Panc1 (cell line): ENCODE data around the gene NEU2. TPM values are rescaled to one million over a fixed set of nuclear protein-coding genes. Genes with fewer than 3 reads are reported as not detected.

ENCODE experiments used
- ATAC-seq: fragments of 200-7000 bp; cut with Tn5 transposase; 2 replicates; pipeline ENCODE4 v1.9.1; 2020; ENCODE audit warnings: mild to moderate bottlenecking, moderate library complexity
- BruUV-seq: library from RNA; stranded (reverse); fragments of 400-500 nt; replicated peaks from 2 replicates; lab custom pipeline; 2021; lab: Mats Ljungman, UMichigan
- CTCF ChIA-PET: fragments of 300-600 bp; sonication (Branson Sonifier 250); formaldehyde crosslinking; loops from one replicate; lab custom pipeline; 2022; ENCODE audit warnings: antibody characterized with exemption; lab: Charles Lee
- POLR2A ChIA-PET: fragments of 300-600 bp; sonication (Branson Sonifier 250); formaldehyde crosslinking; loops from one replicate; lab custom pipeline; 2022; ENCODE audit warnings: antibody characterized with exemption; lab: Charles Lee
- DNase-seq: peaks from one replicate; pipeline ENCODE4 v3.0.0-alpha.2; 2010; ENCODE audit warnings: low read depth, low spot score
- H3K27ac ChIP-seq: 2 replicates; pipeline ENCODE4 v1.5.1; 2011; ENCODE audit warnings: mild to moderate bottlenecking, low read length, inconsistent platforms
- H3K27me3 ChIP-seq: fragments of 200-500 bp; sonication (Bioruptor generic); 2 replicates; pipeline ENCODE4 v1.6.0; 2014; ENCODE audit warnings: low read length, inconsistent platforms; ENCODE audit not compliant: control insufficient read depth, insufficient read depth
- H3K36me3 ChIP-seq: fragments of 200-500 bp; sonication (Bioruptor generic); 2 replicates; pipeline ENCODE4 v1.5.1; 2014; ENCODE audit warnings: inconsistent platforms, mild to moderate bottlenecking, low read length, moderate library complexity; ENCODE audit not compliant: control insufficient read depth, insufficient read depth
- H3K4me1 ChIP-seq: 2 replicates; pipeline ENCODE4 v1.5.1; 2011; ENCODE audit warnings: inconsistent platforms, mild to moderate bottlenecking, low read length, moderate library complexity; ENCODE audit not compliant: control insufficient read depth, insufficient read depth
- H3K4me3 ChIP-seq, 2 experiments: 2 replicates each; pipeline ENCODE4 v1.5.1; 2011 to 2012; ENCODE audit warnings: low read depth in 2 of 2, low read length in 2 of 2, mild to moderate bottlenecking in 2 of 2, inconsistent platforms in 1 of 2, moderate library complexity in 1 of 2
- H3K9me3 ChIP-seq: fragments of 200-500 bp; sonication (Bioruptor generic); 2 replicates; pipeline ENCODE4 v1.5.1; 2014; ENCODE audit warnings: low read depth, mild to moderate bottlenecking, inconsistent platforms, low read length, moderate library complexity; ENCODE audit not compliant: control insufficient read depth, insufficient read depth
- CTCF ChIP-seq: fragments of 450-650 bp; IDR thresholded peaks from 2 replicates; pipeline ENCODE4 v1.5.1; 2017; ENCODE audit warnings: mild to moderate bottlenecking
- POLR2AphosphoS5 ChIP-seq: IDR thresholded peaks from 2 replicates; pipeline ENCODE4 v1.6.1; 2012; ENCODE audit warnings: mild to moderate bottlenecking, low read depth, low read length, moderate library complexity
- REST ChIP-seq, 2 experiments: IDR thresholded peaks; 2 replicates each; pipeline ENCODE4 v1.6.1; 2011 to 2012; ENCODE audit warnings: low read depth in 2 of 2, control low read depth in 1 of 2, low read length in 1 of 2, mild to moderate bottlenecking in 1 of 2, moderate library complexity in 1 of 2; ENCODE audit not compliant: insufficient read depth in 1 of 2
- SIN3A ChIP-seq: IDR thresholded peaks from 2 replicates; pipeline ENCODE4 v1.6.1; 2012; ENCODE audit warnings: low read depth, mild to moderate bottlenecking, low read length, moderate library complexity, borderline replicate concordance; ENCODE audit not compliant: insufficient read depth
- TCF7L2 ChIP-seq: IDR thresholded peaks from 2 replicates; pipeline ENCODE4 v1.6.1; 2011; ENCODE audit warnings: mild to moderate bottlenecking, low read depth, low read length, inconsistent platforms
- in situ Hi-C: cut with HindIII; loops from 2 replicates; pipeline ENCODE4 v1.10.0; 2016; ENCODE audit warnings: low sequenced_read_pairs, low pct_unique_long_range_greater_than_20kb
- intact Hi-C: fragments of 100-400 bp; cut with micrococcal nuclease; formaldehyde crosslinking; loops from one replicate; pipeline ENCODE4 v1.10.0; 2022; ENCODE audit not compliant: unreplicated experiment
- total RNA-seq: library from RNA; stranded (reverse); gene quantifications from one replicate; pipeline ENCODE4 v1.2.1, GENCODE V29; 2021; ENCODE audit not compliant: unreplicated experiment

NEU2 gene
- total RNA-seq, 1 experiment from 2014 or later = not detected

GRCh38 chr2:232983669-232984140, 48.8 kb upstream of the NEU2 start:
- no peaks in the 10 kb centered on the region for H3K27me3 ChIP-seq
- ChIA-PET CTCF (interaction anchor here (0.5 kb wide), 1 partner anchor 17 kb away, joined by 4 read pairs; no protein-coding TSS in a partner anchor), POLR2A (interaction anchor here (0.6 kb wide), 1 partner anchor 261 kb away, joined by 7 read pairs; no protein-coding TSS in a partner anchor)
- no peak overlapping the region for H3K4me3 ChIP-seq
- peak overlapping the region; percentile 60 for H3K27ac ChIP-seq
- no peaks in the 10 kb centered on the region for H3K9me3 ChIP-seq
- ATAC-seq = no peak
- H3K4me1 ChIP-seq = peaks cover 65% of the 10 kb centered on the region
- BruUV-seq = no TSS peak
- in situ Hi-C loops = no loop called here
- intact Hi-C loops = loop anchor here (5.0 kb wide), 1 partner anchor 269 kb away; the partner anchor contains the start of gene ATG16L1
- DNase-seq = no peak
- TF ChIP-seq CTCF (no peak), TCF7L2 (no peak), SIN3A (no peak), REST (IDR thresholded peaks at IDR 0.05; ENCODE audit: insufficient read depth in 1 of 2, low read depth in 2 of 2, low read length in 1 of 2) (no peak), POLR2AphosphoS5 (no peak)
- no peaks in the 10 kb centered on the region for H3K36me3 ChIP-seq

DNA sequence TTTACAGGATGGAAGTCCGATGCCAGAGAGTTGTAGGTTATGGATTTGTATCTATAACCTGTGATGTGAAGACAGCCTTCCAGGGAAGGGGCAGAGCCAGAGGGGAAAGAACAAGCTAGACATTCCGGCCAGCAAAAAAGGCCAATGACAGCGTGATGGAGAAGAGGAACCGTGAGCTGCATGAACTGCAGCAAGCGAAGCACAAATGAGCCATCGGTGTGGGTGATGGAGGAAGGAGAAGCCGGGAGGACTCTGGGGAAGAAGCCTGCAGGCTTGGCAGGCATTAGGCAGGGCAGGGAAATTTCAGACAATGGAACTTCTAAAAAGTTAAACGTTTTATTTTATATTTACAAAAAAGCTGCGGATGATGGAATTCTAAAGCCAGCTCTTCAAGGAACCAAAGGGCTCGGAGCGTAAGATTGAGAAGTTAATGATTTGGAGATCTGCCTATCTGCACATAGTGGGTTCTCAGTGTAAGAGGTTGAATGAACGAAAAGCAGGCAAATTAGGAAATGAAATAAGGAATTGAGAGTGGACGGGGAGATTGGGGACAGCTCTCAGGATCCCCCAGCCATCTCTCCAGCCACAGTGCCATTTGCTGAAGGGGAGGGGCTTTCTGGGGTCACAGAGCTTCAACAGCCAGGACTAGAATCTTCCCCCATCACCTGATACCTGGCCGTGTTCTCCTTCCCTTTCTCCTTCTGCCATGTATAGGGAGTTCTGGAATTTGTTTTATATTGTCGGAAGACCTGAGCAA, 47.8 kb upstream of the NEU2 start:
- intact Hi-C loops (loop anchor here (5.0 kb wide), 2 partner anchors 43 to 268 kb away; partner anchors contain the start of gene ATG16L1), in situ Hi-C loops (no loop called here)
- peak overlapping the region; percentile 60 for H3K27ac ChIP-seq
- peaks cover 64% of the 10 kb centered on the region for H3K4me1 ChIP-seq
- H3K36me3 ChIP-seq = no peaks in the 10 kb centered on the region
- no peaks in the 10 kb centered on the region for H3K27me3 ChIP-seq
- H3K9me3 ChIP-seq = no peaks in the 10 kb centered on the region
- ChIA-PET POLR2A (no interaction called here), CTCF (interaction anchor here (0.6 kb wide), 1 partner anchor 329 kb away, joined by 7 read pairs; no protein-coding TSS in a partner anchor)
- TF ChIP-seq SIN3A (no peak), POLR2AphosphoS5 (no peak), TCF7L2 (no peak), CTCF (no peak), REST (IDR thresholded peaks at IDR 0.05; ENCODE audit: insufficient read depth in 1 of 2, low read depth in 2 of 2, low read length in 1 of 2) (no peak)
- DNase-seq (no peak), ATAC-seq (no peak)
- no TSS peak for BruUV-seq
- H3K4me3 ChIP-seq = no peak overlapping the region
